Smooth muscle cell (in vitro differentiated cells): ENCODE measurements around the gene GNG4. TPM values are rescaled to one million over a fixed set of nuclear protein-coding genes. Genes with fewer than 3 reads are reported as not detected.

ENCODE experiments used
- DNase-seq: peaks from one replicate; lab custom pipeline; 2025; ENCODE audit not compliant: unreplicated experiment; lab: John Stamatoyannopoulos, UW
- H2AFZ ChIP-seq: fragments of 200-600 bp; sonication (generic); 2 replicates; pipeline ENCODE4 v1.6.0; 2016; ENCODE audit warnings: antibody characterized with exemption, low read depth, mild to moderate bottlenecking
- H3F3A ChIP-seq: fragments of 200-600 bp; sonication (generic); 2 replicates; pipeline ENCODE4 v1.6.0; 2017; ENCODE audit warnings: antibody characterized with exemption, low read depth
- H3K27ac ChIP-seq: fragments of 200-600 bp; sonication (generic); 2 replicates; pipeline ENCODE4 v1.5.1; 2016; ENCODE audit warnings: low read depth, mild to moderate bottlenecking
- H3K27me3 ChIP-seq: fragments of 200-600 bp; sonication (generic); 2 replicates; pipeline ENCODE4 v1.6.1; 2016; ENCODE audit warnings: low read depth, mild to moderate bottlenecking
- H3K36me3 ChIP-seq: fragments of 200-600 bp; sonication (generic); 2 replicates; pipeline ENCODE4 v1.5.1; 2016; ENCODE audit warnings: low read depth
- H3K4me1 ChIP-seq: fragments of 200-600 bp; sonication (generic); 2 replicates; pipeline ENCODE4 v1.5.1; 2016; ENCODE audit warnings: low read depth
- H3K4me2 ChIP-seq: fragments of 200-600 bp; sonication (generic); 2 replicates; pipeline ENCODE4 v1.6.0; 2016; ENCODE audit warnings: mild to moderate bottlenecking
- H3K4me3 ChIP-seq: fragments of 200-600 bp; sonication (generic); 2 replicates; pipeline ENCODE4 v1.5.1; 2016; ENCODE audit warnings: mild to moderate bottlenecking
- H3K79me2 ChIP-seq: fragments of 200-600 bp; sonication (generic); 2 replicates; pipeline ENCODE4 v1.6.0; 2016; ENCODE audit warnings: low read depth, mild to moderate bottlenecking
- H3K9ac ChIP-seq: fragments of 200-600 bp; sonication (generic); 2 replicates; pipeline ENCODE4 v1.6.0; 2016; ENCODE audit warnings: low read depth
- H3K9me3 ChIP-seq: fragments of 200-600 bp; sonication (generic); replicated peaks from 2 replicates; pipeline ENCODE4 v1.5.1; 2016; ENCODE audit warnings: low read depth
- H4K20me1 ChIP-seq: fragments of 200-600 bp; sonication (generic); 2 replicates; pipeline ENCODE4 v1.6.0; 2016; ENCODE audit warnings: low read depth
- WGBS: methylation state at CpG from one replicate; pipeline ENCODE4 v1.1.7; 2016; ENCODE audit warnings: low lambda C conversion rate; 5-methylcytosine and 5-hydroxymethylcytosine counted together
- polyA plus RNA-seq: library from polyadenylated mRNA; unstranded; fragments of >200 nt; fragmentation: Nextera tagmentation; extraction: Ambion mirVana; gene quantifications from 2 replicates; pipeline ENCODE4 v1.2.1, GENCODE V29; 2016
- total RNA-seq: library from RNA; depleted of rRNA; stranded (reverse); fragments of >200 nt; gene quantifications from 2 replicates; pipeline ENCODE4 v1.2.3, GENCODE V29; 2014
- TF ChIP-seq, protein P1 (sequence below): fragments of 200-600 bp; sonication (generic); IDR thresholded peaks from 2 replicates; pipeline ENCODE4 v1.5.1; 2017; ENCODE audit warnings: borderline replicate concordance, mild to moderate bottlenecking, antibody characterized with exemption; ENCODE audit not compliant: insufficient read depth, poor library complexity, severe bottlenecking

GNG4 gene
- total and polyA plus RNA-seq, 2 experiments from 2014 or later = 2.7 to 3.1 TPM

DNA sequence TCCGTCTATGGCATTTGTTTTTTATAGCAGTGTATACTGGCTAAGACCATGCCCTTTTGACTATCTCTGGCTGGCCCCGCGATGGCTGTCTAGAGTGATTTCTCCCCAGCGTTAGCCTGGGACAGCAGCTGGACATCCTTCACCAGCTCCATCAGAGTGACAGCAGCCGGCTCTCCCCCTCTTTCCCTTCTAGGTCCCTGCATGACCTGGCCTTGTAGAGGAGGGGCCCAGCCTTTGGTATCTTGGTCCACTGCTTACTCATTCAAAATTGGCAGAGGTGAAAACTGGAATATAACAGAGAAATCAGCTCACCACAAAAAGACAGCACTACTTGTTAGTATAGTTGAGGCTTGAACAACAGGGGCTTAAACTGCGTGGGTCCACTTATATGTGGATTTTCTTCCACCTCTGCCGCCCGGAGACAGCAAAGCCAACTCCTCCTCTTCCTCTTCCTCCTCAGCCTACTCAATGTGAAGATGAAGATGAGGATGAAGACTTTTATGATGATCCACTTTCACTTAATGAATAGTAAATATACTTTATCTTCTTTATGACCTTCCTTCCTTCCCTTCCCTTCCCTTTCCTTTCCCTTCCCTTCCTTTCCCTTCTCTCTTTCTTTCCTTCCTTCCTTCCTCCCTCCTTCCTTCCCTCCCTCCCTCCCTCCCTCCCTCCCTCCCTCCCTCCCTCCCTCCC is 116.0 kb downstream of the GNG4 start:
- Histone ChIP-seq H3K79me2 (no peaks in the 10 kb centered on the region), H2AFZ (no peak overlapping the region), H3K4me3 (no peak overlapping the region), H3K9ac (no peak overlapping the region), H3K27me3 (no peaks in the 10 kb centered on the region), H3K27ac (no peak overlapping the region), H3K4me2 (no peak overlapping the region), H3K36me3 (no peaks in the 10 kb centered on the region), H4K20me1 (no peaks in the 10 kb centered on the region), H3F3A (no peaks in the 10 kb centered on the region), H3K9me3 (no peaks in the 10 kb centered on the region), H3K4me1 (peaks cover 4% of the 10 kb centered on the region)
- DNase-seq = no peak
- TF ChIP-seq, protein P1, sequence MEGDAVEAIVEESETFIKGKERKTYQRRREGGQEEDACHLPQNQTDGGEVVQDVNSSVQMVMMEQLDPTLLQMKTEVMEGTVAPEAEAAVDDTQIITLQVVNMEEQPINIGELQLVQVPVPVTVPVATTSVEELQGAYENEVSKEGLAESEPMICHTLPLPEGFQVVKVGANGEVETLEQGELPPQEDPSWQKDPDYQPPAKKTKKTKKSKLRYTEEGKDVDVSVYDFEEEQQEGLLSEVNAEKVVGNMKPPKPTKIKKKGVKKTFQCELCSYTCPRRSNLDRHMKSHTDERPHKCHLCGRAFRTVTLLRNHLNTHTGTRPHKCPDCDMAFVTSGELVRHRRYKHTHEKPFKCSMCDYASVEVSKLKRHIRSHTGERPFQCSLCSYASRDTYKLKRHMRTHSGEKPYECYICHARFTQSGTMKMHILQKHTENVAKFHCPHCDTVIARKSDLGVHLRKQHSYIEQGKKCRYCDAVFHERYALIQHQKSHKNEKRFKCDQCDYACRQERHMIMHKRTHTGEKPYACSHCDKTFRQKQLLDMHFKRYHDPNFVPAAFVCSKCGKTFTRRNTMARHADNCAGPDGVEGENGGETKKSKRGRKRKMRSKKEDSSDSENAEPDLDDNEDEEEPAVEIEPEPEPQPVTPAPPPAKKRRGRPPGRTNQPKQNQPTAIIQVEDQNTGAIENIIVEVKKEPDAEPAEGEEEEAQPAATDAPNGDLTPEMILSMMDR = no peak
- WGBS = 88% methylated on average over 8 of the region's 8 CpGs

DNA sequence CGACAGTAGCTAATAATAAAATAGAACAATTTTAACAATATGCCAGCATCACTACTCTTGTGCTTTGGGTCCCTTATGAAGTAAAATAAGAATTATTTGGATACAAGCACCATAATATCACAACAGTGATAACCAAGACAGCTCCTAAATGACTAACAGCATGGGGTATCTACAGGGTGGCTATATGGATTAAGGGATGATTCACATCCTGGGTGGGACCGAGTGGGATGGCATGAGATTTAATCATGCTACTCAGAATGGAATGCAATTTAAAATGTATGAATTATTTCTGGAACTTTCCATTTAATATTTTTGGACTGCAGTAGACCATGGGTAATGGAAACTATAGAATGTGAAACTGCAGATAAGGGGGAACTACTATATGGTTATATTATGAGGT is 117.2 kb downstream of the GNG4 start:
- H3K4me3 ChIP-seq = no peak overlapping the region
- DNase-seq = no peak
- H3K27ac ChIP-seq = no peak overlapping the region
- H3F3A ChIP-seq = no peaks in the 10 kb centered on the region
- H4K20me1 ChIP-seq = no peaks in the 10 kb centered on the region
- 56% methylated on average over 2 of the region's 2 CpGs for WGBS
- no peaks in the 10 kb centered on the region for H3K9me3 ChIP-seq
- TF ChIP-seq, protein P1 = no peak
- H3K79me2 ChIP-seq = no peaks in the 10 kb centered on the region
- no peak overlapping the region for H2AFZ ChIP-seq
- H3K4me1 ChIP-seq = peaks cover 4% of the 10 kb centered on the region
- H3K9ac ChIP-seq = no peak overlapping the region
- H3K4me2 ChIP-seq = no peak overlapping the region
- no peaks in the 10 kb centered on the region for H3K36me3 ChIP-seq
- no peaks in the 10 kb centered on the region for H3K27me3 ChIP-seq

DNA sequence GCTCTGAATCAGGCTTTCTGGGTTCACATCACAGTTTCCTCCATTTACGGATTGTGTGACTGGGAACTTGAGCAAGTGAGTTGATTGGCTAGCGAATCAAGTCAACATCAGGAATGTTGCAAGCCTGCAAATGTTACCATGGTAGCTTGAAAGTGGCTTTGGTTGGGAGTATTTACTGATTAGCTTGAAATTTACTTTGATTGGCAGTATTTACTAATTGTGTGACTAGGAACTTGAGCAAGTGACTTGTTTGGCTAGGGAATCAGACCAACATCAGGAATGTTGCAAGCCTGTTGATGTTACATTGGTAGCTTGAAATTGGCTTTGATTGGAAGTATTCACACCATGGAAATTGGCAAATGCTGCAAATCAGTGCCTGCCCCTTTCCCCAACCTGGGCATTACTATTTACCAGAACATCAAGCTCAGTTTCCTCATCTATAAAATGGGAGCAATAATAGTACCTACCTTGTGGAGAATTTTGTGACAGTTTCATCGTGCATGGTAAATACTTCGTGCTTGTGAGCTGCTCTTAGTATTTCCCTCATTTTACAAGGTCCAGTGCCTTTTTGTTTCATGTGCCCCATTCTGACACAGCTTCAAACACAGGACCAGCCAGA is 122.3 kb downstream of the GNG4 start:
- H3K4me3 ChIP-seq = no peak overlapping the region
- H3K4me1 ChIP-seq = peaks cover 3% of the 10 kb centered on the region
- H3K79me2 ChIP-seq = no peaks in the 10 kb centered on the region
- no peak overlapping the region for H3K27ac ChIP-seq
- H3F3A ChIP-seq = no peaks in the 10 kb centered on the region
- H3K9ac ChIP-seq = no peak overlapping the region
- no peak for DNase-seq
- H4K20me1 ChIP-seq = no peaks in the 10 kb centered on the region
- H3K27me3 ChIP-seq = no peaks in the 10 kb centered on the region
- TF ChIP-seq, protein P1 = no peak
- no peaks in the 10 kb centered on the region for H3K9me3 ChIP-seq
- H3K36me3 ChIP-seq = no peaks in the 10 kb centered on the region
- H3K4me2 ChIP-seq = no peak overlapping the region
- no peak overlapping the region for H2AFZ ChIP-seq
- 87% methylated on average over 4 of the region's 4 CpGs for WGBS
